SK-N-SH (cell line): ENCODE results near the gene SLAIN1. TPM values are rescaled to one million over a fixed set of nuclear protein-coding genes. Genes with fewer than 3 reads are reported as not detected.

Experiments used
- CTCF ChIA-PET: fragments of 300-600, 350-600 bp; formaldehyde crosslinking; extraction: SDS; loops from one replicate; lab custom pipeline; 2021; lab: Yijun Ruan, JAX
- POLR2A ChIA-PET: fragments of 350-600 bp; sonication (Branson Sonifier 250); formaldehyde crosslinking; extraction: SDS; loops from one replicate; lab custom pipeline; 2020; ENCODE audit warnings: antibody characterized with exemption, inconsistent platforms; lab: Yijun Ruan, JAX
- DNase-seq: peaks from one replicate; pipeline ENCODE4 v3.0.0; 2012
- H2AFZ ChIP-seq: fragments of 200-600 bp; sonication (generic); 2 replicates; pipeline ENCODE4 v1.8.1; 2016; ENCODE audit warnings: antibody characterized with exemption, mild to moderate bottlenecking, low read depth
- H3F3A ChIP-seq: fragments of 200-600 bp; sonication (generic); replicated peaks from 2 replicates; pipeline ENCODE3; 2016; ENCODE audit warnings: antibody characterized with exemption, mild to moderate bottlenecking; ENCODE audit not compliant: insufficient read depth
- H3K27ac ChIP-seq, 2 experiments: fragments of 200-500 bp in 1 of 2; fragments of 200-600 bp in 1 of 2; sonication (Bioruptor generic) in 1 of 2; sonication (generic), shearing (Covaris generic) in 1 of 2; 2 replicates each; pipeline versions ENCODE4 v1.5.1 to v1.6.1; 2014 to 2016; ENCODE audit warnings: low read depth in 2 of 2, inconsistent platforms in 1 of 2, low read length in 1 of 2, mild to moderate bottlenecking in 1 of 2, mixed read lengths in 1 of 2
- H3K27me3 ChIP-seq: fragments of 200-600 bp; sonication (generic), shearing (Covaris generic); 2 replicates; pipeline ENCODE4 v1.6.1; 2016; ENCODE audit warnings: mixed run types; ENCODE audit not compliant: insufficient read depth
- H3K36me3 ChIP-seq, 2 experiments: fragments of 200-500 bp in 1 of 2; fragments of 200-600 bp in 1 of 2; sonication (Bioruptor generic) in 1 of 2; sonication (generic) in 1 of 2; replicated peaks in 1 of 2; 2 replicates each; pipeline versions ENCODE3 to v1.5.1; 2014 to 2016; ENCODE audit warnings: low read length in 1 of 2, mild to moderate bottlenecking in 1 of 2; ENCODE audit not compliant: insufficient read depth in 2 of 2, control insufficient read depth in 1 of 2
- H3K4me1 ChIP-seq, 2 experiments: fragments of 200-500 bp in 1 of 2; fragments of 200-600 bp in 1 of 2; sonication (Bioruptor generic) in 1 of 2; sonication (generic), shearing (Covaris generic) in 1 of 2; 2 replicates each; pipeline versions ENCODE4 v1.5.1 to v1.6.1; 2014 to 2016; ENCODE audit warnings: low read depth in 1 of 2, low read length in 1 of 2, mixed run types in 1 of 2; ENCODE audit not compliant: insufficient read depth in 2 of 2, control insufficient read depth in 1 of 2
- H3K4me2 ChIP-seq: fragments of 200-600 bp; sonication (generic), shearing (Covaris generic); 2 replicates; pipeline ENCODE4 v1.6.1; 2017; ENCODE audit warnings: mixed run types
- H3K4me3 ChIP-seq, 2 experiments: fragments of 200-500 bp in 1 of 2; fragments of 200-600 bp in 1 of 2; sonication (Bioruptor generic) in 1 of 2; sonication (generic), shearing (Covaris generic) in 1 of 2; 2 replicates each; pipeline versions ENCODE4 v1.5.1 to v1.8.1; 2014 to 2016; ENCODE audit warnings: low read depth in 2 of 2, inconsistent platforms in 1 of 2, low read length in 1 of 2, mild to moderate bottlenecking in 1 of 2, mixed read lengths in 1 of 2, moderate library complexity in 1 of 2
- H3K79me2 ChIP-seq: fragments of 200-600 bp; sonication (generic); 2 replicates; pipeline ENCODE4 v1.8.1; 2017; ENCODE audit warnings: mild to moderate bottlenecking; ENCODE audit not compliant: insufficient read depth
- H3K9ac ChIP-seq: fragments of 200-600 bp; sonication (generic); 2 replicates; pipeline ENCODE4 v1.6.1; 2017; ENCODE audit warnings: mixed run types
- H3K9me2 ChIP-seq: fragments of 200-600 bp; sonication (generic); 2 replicates; pipeline ENCODE4 v1.6.1; 2017; ENCODE audit warnings: mixed run types
- H3K9me3 ChIP-seq: fragments of 200-600 bp; sonication (generic); 2 replicates; pipeline ENCODE4 v1.6.1; 2017; ENCODE audit warnings: mixed run types, mild to moderate bottlenecking, moderate library complexity
- H4K20me1 ChIP-seq: fragments of 200-600 bp; sonication (generic); 2 replicates; pipeline ENCODE4 v1.6.1; 2017; ENCODE audit warnings: mild to moderate bottlenecking, mixed run types; ENCODE audit not compliant: insufficient read depth
- CHD2 ChIP-seq: fragments of 150-350 bp; IDR thresholded peaks from 2 replicates; pipeline ENCODE4 v1.6.1; 2018; ENCODE audit warnings: low read length; ENCODE audit not compliant: partially characterized antibody
- ELF1 ChIP-seq: IDR thresholded peaks from 2 replicates; pipeline ENCODE4 v1.4.0; 2012
- EZH2phosphoT487 ChIP-seq: fragments of 200-600 bp; sonication (generic); IDR thresholded peaks from 2 replicates; pipeline ENCODE4 v1.6.1; 2017; ENCODE audit warnings: low read depth, mixed run types, mild to moderate bottlenecking, antibody characterized with exemption, moderate library complexity, borderline replicate concordance
- FOXJ3 ChIP-seq: sonication (generic); formaldehyde crosslinking; IDR thresholded peaks from 2 replicates; pipeline ENCODE4 v1.5.1; 2020; ENCODE audit warnings: mild to moderate bottlenecking, missing genetic modification reagents
- FOXM1 ChIP-seq: IDR thresholded peaks from 2 replicates; pipeline ENCODE4 v1.4.0; 2012; ENCODE audit warnings: low read depth, mild to moderate bottlenecking
- GATA2 ChIP-seq: sonication (generic); formaldehyde crosslinking; IDR thresholded peaks from 2 replicates; pipeline ENCODE4 v1.5.0; 2020; ENCODE audit warnings: mild to moderate bottlenecking, missing genetic modification reagents
- JUND ChIP-seq: IDR thresholded peaks from 2 replicates; pipeline ENCODE4 v1.4.0; 2012
- MEF2A ChIP-seq: IDR thresholded peaks from 2 replicates; pipeline ENCODE4 v1.4.0; 2012; ENCODE audit warnings: low read depth, borderline replicate concordance
- NFIC ChIP-seq: IDR thresholded peaks from 2 replicates; pipeline ENCODE4 v1.4.0; 2012; ENCODE audit warnings: borderline replicate concordance
- NRF1 ChIP-seq: IDR thresholded peaks from 2 replicates; pipeline ENCODE4 v1.6.1; 2012; ENCODE audit warnings: low read depth, mild to moderate bottlenecking, low read length
- POLR2AphosphoS5 ChIP-seq: IDR thresholded peaks from 2 replicates; pipeline ENCODE4 v1.6.1; 2012; ENCODE audit warnings: low read depth, low read length
- RFX5 ChIP-seq: IDR thresholded peaks from 2 replicates; pipeline ENCODE4 v1.6.1; 2012; ENCODE audit warnings: mild to moderate bottlenecking, improper control_type of control experiment, low read length
- SMC3 ChIP-seq: IDR thresholded peaks from 2 replicates; pipeline ENCODE4 v1.6.1; 2012; ENCODE audit warnings: low read depth, low read length, improper control_type of control experiment
- TCF12 ChIP-seq: IDR thresholded peaks from 2 replicates; pipeline ENCODE4 v1.4.0; 2012
- TEAD4 ChIP-seq: IDR thresholded peaks from 2 replicates; pipeline ENCODE4 v1.4.0; 2012; ENCODE audit warnings: mild to moderate bottlenecking, borderline replicate concordance; ENCODE audit not compliant: insufficient read depth
- WGBS: methylation state at CpG from one replicate; pipeline ENCODE4 v1.1.6; 2017; ENCODE audit warnings: low lambda C conversion rate; 5-methylcytosine and 5-hydroxymethylcytosine counted together
- polyA plus RNA-seq, 3 experiments: library from polyadenylated mRNA; depleted of rRNA; stranded (reverse); fragments of >200 nt; gene quantifications; 2 replicates each; pipeline ENCODE4 v1.2.3, GENCODE V29; 2012
- TF ChIP-seq, protein P1 (sequence below): IDR thresholded peaks from 2 replicates; pipeline ENCODE4 v1.4.0; 2012; ENCODE audit warnings: low read depth
- TF ChIP-seq, protein P2 (sequence below): IDR thresholded peaks from 2 replicates; pipeline ENCODE4 v1.4.0; 2012; ENCODE audit warnings: low read depth, borderline replicate concordance
- TF ChIP-seq, protein P3 (sequence below): IDR thresholded peaks from 2 replicates; pipeline ENCODE4 v1.4.0; 2012; ENCODE audit warnings: low read depth, borderline replicate concordance
- TF ChIP-seq, protein P4 (sequence below): IDR thresholded peaks from 2 replicates; pipeline ENCODE4; 2012

The SLAIN1 gene
- polyA plus RNA-seq, 1 of the 3 experiments (the other 2 are of a cell fraction), result 1.6 TPM

DNA sequence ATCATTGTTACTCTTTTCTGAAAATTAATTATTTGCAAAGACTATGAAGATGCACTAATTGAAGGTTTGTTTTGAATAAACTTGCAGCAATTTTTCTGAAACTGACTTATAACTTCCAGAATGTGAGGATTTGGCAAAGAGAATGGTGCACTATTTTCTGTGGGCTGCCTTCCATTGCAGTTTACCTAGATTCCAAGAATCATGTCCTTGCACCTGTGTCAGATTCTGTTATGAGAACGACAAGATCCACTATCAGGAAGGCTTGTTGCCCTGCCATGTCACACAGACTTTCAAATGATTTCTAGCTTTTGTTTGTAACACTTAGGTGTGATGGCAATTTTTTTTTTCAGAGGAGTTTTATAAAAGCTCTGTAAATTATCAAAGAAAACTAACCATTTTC, 5.6 kb upstream of the SLAIN1 start:
- DNase-seq, result no peak
- no peaks in the 10 kb centered on the region for H3K9me3 ChIP-seq
- no peak overlapping the region for H2AFZ ChIP-seq
- ChIA-PET POLR2A (no interaction called here), CTCF (interaction anchor here (0.8 kb wide), 1 partner anchor 99 kb away, joined by 3 read pairs; no protein-coding TSS in a partner anchor)
- H4K20me1 ChIP-seq, result no peaks in the 10 kb centered on the region
- H3K4me3 ChIP-seq, result no peak overlapping the region
- peaks cover 0 to 23% of the 10 kb centered on the region in 2 experiments; a peak in 3 of 4 replicates for H3K4me1 ChIP-seq
- WGBS, result 31% methylated on average over 1 of the region's 1 CpG
- peaks cover 10% of the 10 kb centered on the region for H3K27me3 ChIP-seq
- H3K9ac ChIP-seq, result no peak overlapping the region
- H3K36me3 ChIP-seq, result no peaks in the 10 kb centered on the region
- TF ChIP-seq, protein P1, sequence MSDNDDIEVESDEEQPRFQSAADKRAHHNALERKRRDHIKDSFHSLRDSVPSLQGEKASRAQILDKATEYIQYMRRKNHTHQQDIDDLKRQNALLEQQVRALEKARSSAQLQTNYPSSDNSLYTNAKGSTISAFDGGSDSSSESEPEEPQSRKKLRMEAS, result no peak
- TF ChIP-seq CHD2 (no peak), JUND (no peak), EZH2phosphoT487 (no peak), TEAD4 (no peak), TCF12 (no peak), MEF2A (no peak), SMC3 (no peak), POLR2AphosphoS5 (no peak), FOXJ3 (CRISPR knock-in tag) (no peak), FOXM1 (no peak)
- H3K79me2 ChIP-seq, result no peaks in the 10 kb centered on the region
- H3K9me2 ChIP-seq, result no peaks in the 10 kb centered on the region
- H3F3A ChIP-seq, result no peaks in the 10 kb centered on the region
- no peak overlapping the region for H3K27ac ChIP-seq
- H3K4me2 ChIP-seq, result no peak overlapping the region

DNA sequence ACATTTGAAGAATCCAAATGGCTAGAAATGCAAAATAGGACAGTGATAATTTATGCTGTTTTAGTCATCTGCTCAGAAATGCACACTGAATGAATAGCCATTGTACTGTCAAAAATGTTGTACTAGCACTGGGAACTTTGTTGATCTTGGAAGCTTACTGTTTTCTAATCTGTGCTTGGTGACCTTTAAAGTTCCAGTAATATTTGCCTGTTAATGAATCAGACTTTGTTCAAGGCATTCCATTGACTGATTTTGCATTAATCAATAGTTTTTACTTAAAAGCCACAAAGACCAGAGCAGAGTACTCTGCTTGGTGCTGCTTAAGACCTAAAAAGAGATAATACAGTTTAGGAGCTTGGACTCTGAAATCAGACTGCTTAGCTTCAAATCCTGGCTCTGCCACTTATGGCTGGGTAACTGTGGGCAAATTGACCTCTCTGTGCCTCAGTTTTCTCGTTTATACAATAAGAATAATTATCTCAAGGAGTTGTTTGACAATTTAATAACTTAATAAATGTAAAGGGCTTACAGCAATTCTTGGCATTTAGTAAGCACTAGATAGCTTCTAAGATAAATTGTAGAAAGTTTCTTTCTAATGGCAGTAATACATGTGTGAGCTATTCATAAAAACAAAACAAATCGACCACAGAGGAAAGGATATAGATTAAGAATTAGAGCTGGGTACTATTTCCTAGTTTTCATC, 4.6 kb upstream of the SLAIN1 start:
- H4K20me1 ChIP-seq, result no peaks in the 10 kb centered on the region
- H3K9me3 ChIP-seq, result no peaks in the 10 kb centered on the region
- WGBS, result 8% methylated on average over 2 of the region's 2 CpGs
- H3K27me3 ChIP-seq, result peaks cover 10% of the 10 kb centered on the region
- CTCF ChIA-PET, result interaction anchor here (0.8 kb wide), 1 partner anchor 100 kb away, joined by 3 read pairs; no protein-coding TSS in a partner anchor
- H2AFZ ChIP-seq, result no peak overlapping the region
- POLR2A ChIA-PET, result no interaction called here
- H3K36me3 ChIP-seq, result no peaks in the 10 kb centered on the region
- H3K27ac ChIP-seq, result no peak overlapping the region
- no peaks in the 10 kb centered on the region for H3K79me2 ChIP-seq
- no peak for DNase-seq
- H3F3A ChIP-seq, result no peaks in the 10 kb centered on the region
- peaks cover 0 to 23% of the 10 kb centered on the region in 2 experiments; a peak in 3 of 4 replicates for H3K4me1 ChIP-seq
- no peak overlapping the region for H3K4me3 ChIP-seq
- no peak overlapping the region for H3K4me2 ChIP-seq
- H3K9ac ChIP-seq, result no peak overlapping the region
- H3K9me2 ChIP-seq, result no peaks in the 10 kb centered on the region
- TF ChIP-seq, protein P2, sequence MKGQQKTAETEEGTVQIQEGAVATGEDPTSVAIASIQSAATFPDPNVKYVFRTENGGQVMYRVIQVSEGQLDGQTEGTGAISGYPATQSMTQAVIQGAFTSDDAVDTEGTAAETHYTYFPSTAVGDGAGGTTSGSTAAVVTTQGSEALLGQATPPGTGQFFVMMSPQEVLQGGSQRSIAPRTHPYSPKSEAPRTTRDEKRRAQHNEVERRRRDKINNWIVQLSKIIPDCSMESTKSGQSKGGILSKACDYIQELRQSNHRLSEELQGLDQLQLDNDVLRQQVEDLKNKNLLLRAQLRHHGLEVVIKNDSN, result no peak
- no peak for TF ChIP-seq ELF1
- TF ChIP-seq, protein P3, sequence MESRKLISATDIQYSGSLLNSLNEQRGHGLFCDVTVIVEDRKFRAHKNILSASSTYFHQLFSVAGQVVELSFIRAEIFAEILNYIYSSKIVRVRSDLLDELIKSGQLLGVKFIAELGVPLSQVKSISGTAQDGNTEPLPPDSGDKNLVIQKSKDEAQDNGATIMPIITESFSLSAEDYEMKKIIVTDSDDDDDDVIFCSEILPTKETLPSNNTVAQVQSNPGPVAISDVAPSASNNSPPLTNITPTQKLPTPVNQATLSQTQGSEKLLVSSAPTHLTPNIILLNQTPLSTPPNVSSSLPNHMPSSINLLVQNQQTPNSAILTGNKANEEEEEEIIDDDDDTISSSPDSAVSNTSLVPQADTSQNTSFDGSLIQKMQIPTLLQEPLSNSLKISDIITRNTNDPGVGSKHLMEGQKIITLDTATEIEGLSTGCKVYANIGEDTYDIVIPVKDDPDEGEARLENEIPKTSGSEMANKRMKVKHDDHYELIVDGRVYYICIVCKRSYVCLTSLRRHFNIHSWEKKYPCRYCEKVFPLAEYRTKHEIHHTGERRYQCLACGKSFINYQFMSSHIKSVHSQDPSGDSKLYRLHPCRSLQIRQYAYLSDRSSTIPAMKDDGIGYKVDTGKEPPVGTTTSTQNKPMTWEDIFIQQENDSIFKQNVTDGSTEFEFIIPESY, result no peak
- TF ChIP-seq, protein P1, result no peak
- no peak for TF ChIP-seq NRF1
- no peak for TF ChIP-seq NFIC
- no peak for TF ChIP-seq RFX5
- TF ChIP-seq GATA2, result no peak
- TF ChIP-seq, protein P4, sequence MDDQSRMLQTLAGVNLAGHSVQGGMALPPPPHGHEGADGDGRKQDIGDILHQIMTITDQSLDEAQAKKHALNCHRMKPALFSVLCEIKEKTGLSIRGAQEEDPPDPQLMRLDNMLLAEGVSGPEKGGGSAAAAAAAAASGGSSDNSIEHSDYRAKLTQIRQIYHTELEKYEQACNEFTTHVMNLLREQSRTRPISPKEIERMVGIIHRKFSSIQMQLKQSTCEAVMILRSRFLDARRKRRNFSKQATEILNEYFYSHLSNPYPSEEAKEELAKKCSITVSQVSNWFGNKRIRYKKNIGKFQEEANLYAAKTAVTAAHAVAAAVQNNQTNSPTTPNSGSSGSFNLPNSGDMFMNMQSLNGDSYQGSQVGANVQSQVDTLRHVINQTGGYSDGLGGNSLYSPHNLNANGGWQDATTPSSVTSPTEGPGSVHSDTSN, result no peak
- TF ChIP-seq, all 33 proteins: peak for 0
